IPS-NIHi7 (cell line): Measurements from ENCODE around the gene FSIP1.
A peak's percentile ranks its signal among the peaks of the same experiment; 100 is the strongest.

ENCODE experiments used
- DNase-seq: peaks from one replicate; pipeline ENCODE4 v3.0.0; 2012; ENCODE audit warnings: mixed read lengths; ENCODE audit errors: extremely low spot score

The FSIP1 gene

GRCh38 chr15:39593656-39594445 lies 188.8 kb downstream of the FSIP1 start:
- no peak for DNase-seq

- DNase-seq: no peak
Observed at GRCh38 chr15:39593071-39593655, 189.5 kb downstream of the FSIP1 start.

- DNase-seq: no peak
Observed at GRCh38 chr15:39592500-39592899, 190.1 kb downstream of the FSIP1 start.

- DNase-seq: no peak
Observed at GRCh38 chr15:39591896-39592315, 190.7 kb downstream of the FSIP1 start.

- no peak for DNase-seq
Observed at GRCh38 chr15:39591141-39591895, 191.3 kb downstream of the FSIP1 start.

GRCh38 chr15:39589815-39590644 lies 192.6 kb downstream of the FSIP1 start:
- DNase-seq: no peak

- no peak for DNase-seq
Observed at GRCh38 chr15:39589193-39589814, 193.3 kb downstream of the FSIP1 start.

- no peak for DNase-seq
Observed at GRCh38 chr15:39588531-39589192, 194.0 kb downstream of the FSIP1 start.

GRCh38 chr15:39587731-39588530 lies 194.7 kb downstream of the FSIP1 start:
- DNase-seq: no peak

GRCh38 chr15:39587096-39587721 lies 195.4 kb downstream of the FSIP1 start:
- DNase-seq: no peak

- DNase-seq: no peak
Observed at GRCh38 chr15:39586387-39587095, 196.1 kb downstream of the FSIP1 start.

GRCh38 chr15:39585871-39586301 lies 196.8 kb downstream of the FSIP1 start:
- no peak for DNase-seq

- no peak for DNase-seq
Observed at GRCh38 chr15:39585389-39585841, 197.2 kb downstream of the FSIP1 start.

GRCh38 chr15:39584662-39585388 lies 197.8 kb downstream of the FSIP1 start:
- DNase-seq: no peak

- DNase-seq: no peak
Observed at GRCh38 chr15:39584266-39584659, 198.4 kb downstream of the FSIP1 start.

GRCh38 chr15:39583596-39584265 lies 198.9 kb downstream of the FSIP1 start:
- peak; percentile 43 for DNase-seq

- no peak for DNase-seq
Observed at GRCh38 chr15:39582977-39583595, 199.6 kb downstream of the FSIP1 start.
